GM21526 (cell line): ENCODE results near the gene JMJD8.
A peak's percentile ranks its signal among the peaks of the same experiment; 100 is the strongest.

ENCODE experiments used
- ATAC-seq: cut with Tn5 transposase; IDR thresholded peaks from one replicate; pipeline ENCODE4 v1.9.1; 2021; ENCODE audit warnings: moderate library complexity; ENCODE audit not compliant: unreplicated experiment, low FRiP score

The JMJD8 gene

GRCh38 chr16:684071-684794 is at the start of gene JMJD8:
TSS of gene JMJD8 (minus strand) at chr16:684334. CDS start at chr16:684319, 15 bp downstream.
- peak; percentile 49 for ATAC-seq

GRCh38 chr16:733382-734207 is 49.5 kb upstream of the JMJD8 start:
- ATAC-seq, result no peak

- ATAC-seq, result no peak
Observed at GRCh38 chr16:732936-733335, 48.8 kb upstream of the JMJD8 start.

GRCh38 chr16:732332-732731 is 48.2 kb upstream of the JMJD8 start:
- ATAC-seq, result no peak

- no peak for ATAC-seq
Observed at GRCh38 chr16:730666-731509, 46.8 kb upstream of the JMJD8 start.

GRCh38 chr16:729768-730665 is 45.9 kb upstream of the JMJD8 start:
- ATAC-seq, result no peak

GRCh38 chr16:728890-729744 is 45.0 kb upstream of the JMJD8 start:
- ATAC-seq, result no peak

GRCh38 chr16:728131-728889 is 44.2 kb upstream of the JMJD8 start:
- ATAC-seq, result no peak

- no peak for ATAC-seq
Observed at GRCh38 chr16:727291-727977, 43.3 kb upstream of the JMJD8 start.

GRCh38 chr16:726438-727290 is 42.5 kb upstream of the JMJD8 start, which contains the start of the genes CCDC78 and HAGHL:
TSS of gene CCDC78 (minus strand) at chr16:726443. CDS start at chr16:726367, 76 bp downstream.
TSS of gene HAGHL (plus strand) at chr16:727106. CDS start at chr16:727510, 404 bp downstream.
- ATAC-seq, result no peak

GRCh38 chr16:726188-726437 is 42.0 kb upstream of the JMJD8 start:
- ATAC-seq, result no peak

GRCh38 chr16:725463-726187 is 41.5 kb upstream of the JMJD8 start:
- ATAC-seq, result no peak

GRCh38 chr16:725041-725376 is 40.9 kb upstream of the JMJD8 start:
- ATAC-seq, result no peak

GRCh38 chr16:724188-725040 is 40.3 kb upstream of the JMJD8 start:
- ATAC-seq, result no peak

- no peak for ATAC-seq
Observed at GRCh38 chr16:723695-724094, 39.6 kb upstream of the JMJD8 start.
